ENCODE results near the gene DOLPP1. TPM values are rescaled to one million over a fixed set of nuclear protein-coding genes. Genes with fewer than 3 reads are reported as not detected.
"Not testable (repeated sequence)": the region's sequence is repeated elsewhere in the genome, so short reads cannot be mapped to it uniquely, and the experiment has no call there.

The DOLPP1 gene
- 9.6 and 12.0 TPM in 2 replicates for total RNA-seq

GRCh38 chr9:129080601-129081387 lies at the start of gene DOLPP1:
Gene DOLPP1 (plus strand): TSS chr9:129081111. CDS start chr9:129081132, 21 bp downstream.
- DNase-seq (ENCODE audit: low read depth) = peak; percentile 94

- no peak for DNase-seq (ENCODE audit: low read depth)
Measured at GRCh38 chr9:129031514-129031913, 49.4 kb upstream of the DOLPP1 start.

- no peak for DNase-seq (ENCODE audit: low read depth)
Measured at GRCh38 chr9:129032541-129033159, 48.3 kb upstream of the DOLPP1 start.

- DNase-seq (ENCODE audit: low read depth) = no peak
Measured at GRCh38 chr9:129033216-129033615, 47.7 kb upstream of the DOLPP1 start.

- not testable (repeated sequence) for DNase-seq (ENCODE audit: low read depth)
Measured at GRCh38 chr9:129035838-129036237, 45.1 kb upstream of the DOLPP1 start.

GRCh38 chr9:129036241-129036922 lies 44.5 kb upstream of the DOLPP1 start, which contains the start of gene MIGA2:
Gene MIGA2 (plus strand): TSS chr9:129036626. CDS start chr9:129040595, 3,969 bp downstream.
- DNase-seq (ENCODE audit: low read depth) = peak; percentile 98

GRCh38 chr9:129036923-129037766 lies 43.8 kb upstream of the DOLPP1 start:
- no peak for DNase-seq (ENCODE audit: low read depth)

GRCh38 chr9:129037767-129038098 lies 43.2 kb upstream of the DOLPP1 start:
- no peak for DNase-seq (ENCODE audit: low read depth)

GRCh38 chr9:129038109-129038852 lies 42.6 kb upstream of the DOLPP1 start:
- DNase-seq (ENCODE audit: low read depth) = no peak

GRCh38 chr9:129040113-129040643 lies 40.7 kb upstream of the DOLPP1 start:
- DNase-seq (ENCODE audit: low read depth) = no peak

- no peak for DNase-seq (ENCODE audit: low read depth)
Measured at GRCh38 chr9:129042016-129042415, 38.9 kb upstream of the DOLPP1 start.

- peak; percentile 47 for DNase-seq (ENCODE audit: low read depth)
Measured at GRCh38 chr9:129052592-129052991, 28.3 kb upstream of the DOLPP1 start.

- DNase-seq (ENCODE audit: low read depth) = no peak
Measured at GRCh38 chr9:129053020-129053419, 27.9 kb upstream of the DOLPP1 start.

- DNase-seq (ENCODE audit: low read depth) = no peak
Measured at GRCh38 chr9:129054163-129054851, 26.6 kb upstream of the DOLPP1 start.

- DNase-seq (ENCODE audit: low read depth) = peak; percentile 26
Measured at GRCh38 chr9:129058965-129059795, 21.7 kb upstream of the DOLPP1 start.

- no peak for DNase-seq (ENCODE audit: low read depth)
Measured at GRCh38 chr9:129059796-129060785, 20.8 kb upstream of the DOLPP1 start.

- no peak for DNase-seq (ENCODE audit: low read depth)
Measured at GRCh38 chr9:129060991-129061390, 19.9 kb upstream of the DOLPP1 start.

GRCh38 chr9:129063061-129063460 lies 17.9 kb upstream of the DOLPP1 start:
- DNase-seq (ENCODE audit: low read depth) = no peak
